Measurements from ENCODE around the gene S100A2. TPM values are rescaled to one million over a fixed set of nuclear protein-coding genes. Genes with fewer than 3 reads are reported as not detected.
"Not testable (repeated sequence)": the region's sequence is repeated elsewhere in the genome, so short reads cannot be mapped to it uniquely, and the experiment has no call there.

The S100A2 gene
- polyA plus RNA-seq, 10 donors, result 0.35 to 11.4 (median 1.5) TPM

GRCh38 chr1:153534226-153534924 lies 31.3 kb downstream of the S100A2 start:
- no peak for DNase-seq

- DNase-seq, result peak in 1 of 3 donors; percentile 83
Observed at GRCh38 chr1:153533689-153534201, 31.9 kb downstream of the S100A2 start.

GRCh38 chr1:153532769-153533599 lies 32.7 kb downstream of the S100A2 start:
- peak; percentile 88 to 94 (median 90) for DNase-seq

GRCh38 chr1:153532181-153532580 lies 33.5 kb downstream of the S100A2 start:
- DNase-seq, result no peak

GRCh38 chr1:153531638-153532037 lies 34.0 kb downstream of the S100A2 start:
- no peak for DNase-seq

GRCh38 chr1:153527683-153528040 lies 38.0 kb downstream of the S100A2 start:
- no peak for DNase-seq

GRCh38 chr1:153527023-153527682 lies 38.5 kb downstream of the S100A2 start:
- DNase-seq, result no peak

- DNase-seq, result no peak
Observed at GRCh38 chr1:153526132-153526543, 39.5 kb downstream of the S100A2 start.

GRCh38 chr1:153525088-153525728 lies 40.4 kb downstream of the S100A2 start:
- peak in 1 of 3 donors; percentile 53 for DNase-seq

GRCh38 chr1:153522353-153523048 lies 43.1 kb downstream of the S100A2 start:
- not testable (repeated sequence) for DNase-seq

GRCh38 chr1:153521808-153522207 lies 43.8 kb downstream of the S100A2 start:
- not testable (repeated sequence) for DNase-seq

GRCh38 chr1:153520818-153521476 lies 44.7 kb downstream of the S100A2 start:
- DNase-seq, result no peak

- DNase-seq, result not testable (repeated sequence)
Observed at GRCh38 chr1:153520137-153520691, 45.4 kb downstream of the S100A2 start.

GRCh38 chr1:153519242-153519641 lies 46.4 kb downstream of the S100A2 start:
- DNase-seq, result no peak

- no peak for DNase-seq
Observed at GRCh38 chr1:153515504-153516394, 49.9 kb downstream of the S100A2 start.

GRCh38 chr1:153513666-153514065 lies 52.0 kb downstream of the S100A2 start:
- DNase-seq, result no peak

GRCh38 chr1:153513023-153513422 lies 52.6 kb downstream of the S100A2 start:
- no peak for DNase-seq

Measured in muscle of back (tissue), 11 donors.